ENCODE results near the gene TCL1B. TPM values are rescaled to one million over a fixed set of nuclear protein-coding genes. Genes with fewer than 3 reads are reported as not detected.

Gene TCL1B
- total RNA-seq, 1 donor from 2014 or later: not detected

DNA sequence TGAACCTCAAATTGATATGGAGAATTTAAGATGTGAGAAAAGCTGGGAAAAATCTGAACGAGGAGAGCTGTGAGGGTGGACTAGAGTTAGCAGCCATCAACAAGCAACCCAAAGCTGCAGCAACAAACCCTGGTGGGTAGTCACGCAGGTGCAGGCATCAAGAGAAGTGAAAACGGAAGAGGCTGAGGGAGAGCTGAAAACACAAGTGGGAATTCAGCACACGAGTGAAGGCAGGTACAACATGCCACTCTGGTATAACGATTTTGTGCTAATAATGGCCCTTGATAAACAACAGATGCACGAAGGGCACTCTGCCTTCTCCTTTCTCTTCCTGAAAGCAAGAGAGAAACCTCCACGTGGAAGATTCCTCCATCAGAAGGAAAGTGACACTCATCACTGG is 11.5 kb downstream of the TCL1B start:
- H3K4me3 Mint-ChIP-seq: no peak overlapping the region
- no peaks in the 10 kb centered on the region for H3K4me1 Mint-ChIP-seq (ENCODE audit: low read depth)
- intact Hi-C loops (cut with micrococcal nuclease): no loop called here
- peaks cover 9% of the 10 kb centered on the region for H3K27me3 Mint-ChIP-seq (ENCODE audit: insufficient read depth)
- no peak overlapping the region for H3K27ac Mint-ChIP-seq
- no peaks in the 10 kb centered on the region for H3K36me3 Mint-ChIP-seq (ENCODE audit: low read depth)
- no peaks in the 10 kb centered on the region for H3K9me3 Mint-ChIP-seq
- no peak for DNase-seq (ENCODE audit: low spot score)

DNA sequence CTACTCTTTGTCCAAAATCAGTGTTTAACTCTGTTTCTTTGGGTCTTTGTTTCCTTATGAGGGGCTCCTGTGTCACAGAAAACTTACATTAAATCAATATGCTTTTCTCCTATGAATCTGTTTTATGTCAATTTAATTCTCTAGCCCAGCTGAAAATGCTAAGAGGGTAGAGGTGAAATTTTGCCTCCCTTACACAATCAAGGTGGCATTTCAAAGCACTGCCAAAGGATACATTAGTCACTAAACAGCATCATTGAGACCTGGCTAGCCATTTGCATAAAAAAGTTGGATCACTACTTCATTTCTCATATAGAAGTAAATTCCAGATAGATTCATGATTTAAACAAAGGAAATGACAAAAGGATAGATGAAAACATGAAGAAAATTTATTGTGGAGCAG is 12.1 kb downstream of the TCL1B start:
- Mint-ChIP-seq H3K27ac (no peak overlapping the region), H3K9me3 (no peaks in the 10 kb centered on the region), H3K27me3 (ENCODE audit: insufficient read depth) (peaks cover 9% of the 10 kb centered on the region), H3K4me1 (ENCODE audit: low read depth) (no peaks in the 10 kb centered on the region), H3K4me3 (no peak overlapping the region), H3K36me3 (ENCODE audit: low read depth) (no peaks in the 10 kb centered on the region)
- intact Hi-C loops (cut with micrococcal nuclease): no loop called here
- DNase-seq (ENCODE audit: low spot score): no peak

DNA sequence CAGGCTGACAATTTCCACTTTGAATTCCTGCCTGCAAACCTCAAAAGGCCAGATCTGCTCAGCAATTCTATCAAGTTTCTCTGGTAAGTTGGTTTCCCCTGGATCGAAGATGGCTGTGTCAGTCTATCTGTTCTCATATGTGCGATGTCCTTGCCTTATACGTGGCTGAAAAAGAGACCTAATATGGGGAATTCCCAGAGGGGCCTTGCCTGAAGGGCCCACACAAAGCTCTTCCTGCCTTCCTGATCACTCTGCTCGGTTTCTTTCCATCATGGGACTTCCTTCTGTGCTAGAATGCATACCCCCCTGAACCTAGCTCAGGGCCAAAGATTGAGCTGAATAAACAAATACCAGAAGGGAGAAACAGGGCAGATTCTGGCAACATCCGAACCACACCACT is 13.2 kb downstream of the TCL1B start:
- no peaks in the 10 kb centered on the region for H3K9me3 Mint-ChIP-seq

GRCh38 chr14:95700221-95700976 is 14.2 kb downstream of the TCL1B start:
- no peak overlapping the region for H3K27ac Mint-ChIP-seq
- H3K36me3 Mint-ChIP-seq (ENCODE audit: low read depth): no peaks in the 10 kb centered on the region
- no peak for DNase-seq (ENCODE audit: low spot score)
- H3K27me3 Mint-ChIP-seq (ENCODE audit: insufficient read depth): peaks cover 12% of the 10 kb centered on the region
- no peaks in the 10 kb centered on the region for H3K4me1 Mint-ChIP-seq (ENCODE audit: low read depth)
- no peak overlapping the region for H3K4me3 Mint-ChIP-seq
- intact Hi-C loops (cut with micrococcal nuclease): no loop called here
- no peaks in the 10 kb centered on the region for H3K9me3 Mint-ChIP-seq

More for the DNA sequence above, 13.2 kb downstream of the TCL1B start:
- H3K36me3 Mint-ChIP-seq (ENCODE audit: low read depth): no peaks in the 10 kb centered on the region
- peaks cover 9% of the 10 kb centered on the region for H3K27me3 Mint-ChIP-seq (ENCODE audit: insufficient read depth)
- H3K4me3 Mint-ChIP-seq: no peak overlapping the region
- no peaks in the 10 kb centered on the region for H3K4me1 Mint-ChIP-seq (ENCODE audit: low read depth)
- no peak overlapping the region for H3K27ac Mint-ChIP-seq
- intact Hi-C loops (cut with micrococcal nuclease): no loop called here
- no peak for DNase-seq (ENCODE audit: low spot score)

DNA sequence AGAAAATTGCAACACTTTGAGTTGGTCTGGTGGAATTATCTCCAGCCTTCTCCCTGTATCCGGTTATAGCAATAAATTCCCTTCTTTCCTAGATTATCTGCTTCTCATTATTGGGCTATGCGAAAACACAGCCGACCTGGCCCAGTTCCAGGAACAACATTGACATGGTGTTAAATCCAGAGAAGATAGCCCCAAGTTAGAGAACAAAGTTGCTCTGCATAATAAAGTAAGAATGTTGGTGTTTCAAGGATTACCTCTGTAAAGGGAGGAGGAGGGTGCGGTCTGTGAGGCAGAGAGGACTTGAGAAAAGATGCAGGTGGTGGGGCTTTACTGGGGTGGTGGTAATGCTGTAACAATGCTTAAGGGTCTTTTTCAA is 15.6 kb downstream of the TCL1B start:
- Mint-ChIP-seq H3K4me1 (ENCODE audit: low read depth) (no peaks in the 10 kb centered on the region), H3K27ac (no peak overlapping the region), H3K9me3 (no peaks in the 10 kb centered on the region), H3K36me3 (ENCODE audit: low read depth) (no peaks in the 10 kb centered on the region), H3K27me3 (ENCODE audit: insufficient read depth) (peaks cover 14% of the 10 kb centered on the region), H3K4me3 (no peak overlapping the region)
- intact Hi-C loops (cut with micrococcal nuclease): no loop called here
- no peak for DNase-seq (ENCODE audit: low spot score)

DNA sequence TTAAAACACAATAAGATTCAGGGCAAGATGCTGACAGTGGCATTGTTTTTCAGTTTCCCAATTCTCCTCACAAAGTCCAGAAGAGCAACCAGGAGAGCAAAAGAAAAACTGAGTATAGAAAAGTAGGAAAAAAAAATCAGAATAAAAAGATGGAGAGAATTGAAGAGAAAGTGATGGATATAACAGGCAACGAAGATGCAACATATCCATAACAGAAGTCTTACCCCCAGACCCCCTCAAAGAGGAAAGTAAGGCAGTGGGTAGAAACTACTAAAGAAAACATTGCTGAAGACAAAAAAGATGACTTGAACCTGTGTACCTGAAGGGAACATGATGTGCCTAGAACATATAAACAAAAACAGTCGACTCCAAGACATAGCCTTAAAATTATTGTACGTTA is 17.1 kb downstream of the TCL1B start:
- H3K9me3 Mint-ChIP-seq: no peaks in the 10 kb centered on the region
- no peak overlapping the region for H3K4me3 Mint-ChIP-seq
- peaks cover 16% of the 10 kb centered on the region for H3K27me3 Mint-ChIP-seq (ENCODE audit: insufficient read depth)
- intact Hi-C loops (cut with micrococcal nuclease): no loop called here
- no peak overlapping the region for H3K27ac Mint-ChIP-seq
- H3K4me1 Mint-ChIP-seq (ENCODE audit: low read depth): no peaks in the 10 kb centered on the region
- no peaks in the 10 kb centered on the region for H3K36me3 Mint-ChIP-seq (ENCODE audit: low read depth)
- DNase-seq (ENCODE audit: low spot score): no peak

DNA sequence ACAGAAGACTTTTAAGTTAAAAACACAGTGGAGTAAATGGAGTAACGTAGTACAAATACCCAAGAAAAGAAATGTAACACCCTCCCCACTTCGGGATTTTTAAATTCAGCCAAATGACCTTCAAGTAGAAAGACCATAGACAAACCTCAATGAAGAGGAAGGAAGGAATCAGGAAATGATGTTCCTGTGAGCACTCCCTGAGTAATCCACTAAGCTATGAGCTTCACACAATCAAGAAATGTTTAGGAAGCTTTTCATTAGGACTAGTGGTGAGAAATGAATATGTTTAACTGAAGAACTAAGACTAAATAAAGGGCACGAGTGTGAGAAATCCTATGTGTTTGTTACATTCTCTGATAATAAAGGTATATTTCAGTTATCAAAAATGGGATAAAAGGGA is 17.6 kb downstream of the TCL1B start:
- H3K27ac Mint-ChIP-seq: no peak overlapping the region
- H3K9me3 Mint-ChIP-seq: no peaks in the 10 kb centered on the region
- peaks cover 14% of the 10 kb centered on the region for H3K27me3 Mint-ChIP-seq (ENCODE audit: insufficient read depth)
- no peaks in the 10 kb centered on the region for H3K36me3 Mint-ChIP-seq (ENCODE audit: low read depth)
- DNase-seq (ENCODE audit: low spot score): no peak
- H3K4me3 Mint-ChIP-seq: no peak overlapping the region
- H3K4me1 Mint-ChIP-seq (ENCODE audit: low read depth): no peaks in the 10 kb centered on the region
- intact Hi-C loops (cut with micrococcal nuclease): no loop called here

DNA sequence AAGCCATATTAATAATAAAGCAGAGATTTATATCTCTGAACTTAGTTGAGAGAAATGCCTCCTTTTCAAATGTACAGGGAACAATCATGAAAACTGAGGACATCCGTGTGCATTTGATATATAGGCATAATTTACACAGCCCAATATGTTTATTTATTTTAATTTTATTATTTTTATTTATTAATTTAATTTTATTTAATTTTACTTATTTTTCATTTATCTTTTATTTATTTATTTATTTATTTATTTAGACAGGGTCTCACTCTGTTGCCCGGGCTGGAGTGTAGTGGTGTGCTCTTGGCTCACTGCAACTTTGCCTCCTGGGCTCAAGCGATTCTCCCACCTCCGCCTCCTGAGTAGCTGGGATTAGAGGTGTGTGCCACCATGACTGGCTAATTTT is 19.3 kb downstream of the TCL1B start:
- DNase-seq (ENCODE audit: low spot score): no peak
- no peaks in the 10 kb centered on the region for H3K36me3 Mint-ChIP-seq (ENCODE audit: low read depth)
- H3K27ac Mint-ChIP-seq: no peak overlapping the region
- H3K27me3 Mint-ChIP-seq (ENCODE audit: insufficient read depth): peaks cover 14% of the 10 kb centered on the region
- H3K4me1 Mint-ChIP-seq (ENCODE audit: low read depth): no peaks in the 10 kb centered on the region
- H3K9me3 Mint-ChIP-seq: no peaks in the 10 kb centered on the region
- no peak overlapping the region for H3K4me3 Mint-ChIP-seq
- intact Hi-C loops (cut with micrococcal nuclease): no loop called here

DNA sequence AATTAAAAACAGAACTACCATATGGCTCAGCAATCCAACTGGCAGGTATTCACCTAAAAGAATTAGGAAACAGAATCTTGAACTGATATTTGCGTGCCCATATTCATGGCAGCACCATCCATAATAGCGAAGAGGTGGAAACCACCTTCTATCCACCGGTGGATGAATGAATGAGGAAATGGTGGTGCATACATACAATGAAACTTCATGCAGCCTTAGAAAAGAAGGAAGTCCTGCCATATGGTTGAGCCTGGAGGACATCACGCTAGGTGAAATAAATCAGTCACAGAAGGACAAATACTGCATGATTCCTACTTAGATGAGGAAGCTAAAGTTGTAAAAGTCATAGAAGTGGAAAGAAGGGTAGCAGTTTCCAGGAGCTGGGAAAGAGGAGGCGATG is 21.1 kb downstream of the TCL1B start:
- H3K9me3 Mint-ChIP-seq: no peaks in the 10 kb centered on the region
- no peak for DNase-seq (ENCODE audit: low spot score)
- no peak overlapping the region for H3K27ac Mint-ChIP-seq
- no peaks in the 10 kb centered on the region for H3K36me3 Mint-ChIP-seq (ENCODE audit: low read depth)
- no peaks in the 10 kb centered on the region for H3K4me1 Mint-ChIP-seq (ENCODE audit: low read depth)
- H3K27me3 Mint-ChIP-seq (ENCODE audit: insufficient read depth): peaks cover 12% of the 10 kb centered on the region
- no peak overlapping the region for H3K4me3 Mint-ChIP-seq
- intact Hi-C loops (cut with micrococcal nuclease): no loop called here

DNA sequence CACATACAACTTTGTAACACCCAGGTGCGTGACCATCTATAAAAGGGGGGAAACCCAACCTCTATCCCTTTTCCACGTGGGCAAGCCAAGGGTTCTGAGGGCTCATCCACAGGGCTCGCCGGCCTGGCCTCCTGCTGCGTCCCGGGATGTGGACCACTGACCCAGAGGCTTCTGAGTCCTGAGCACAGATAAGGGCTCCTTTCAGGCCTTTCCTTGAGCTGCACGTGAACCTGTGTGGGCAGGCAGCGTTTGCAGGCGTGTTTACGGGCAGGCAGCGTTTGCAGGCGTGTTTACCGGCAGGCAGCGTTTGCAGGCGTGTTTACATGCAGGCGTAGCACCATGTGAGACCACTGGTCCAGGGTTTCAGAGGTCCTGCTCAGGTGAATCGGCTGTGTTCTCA is 23.9 kb downstream of the TCL1B start:
- H3K27ac Mint-ChIP-seq: no peak overlapping the region
- H3K4me3 Mint-ChIP-seq: no peak overlapping the region
- H3K27me3 Mint-ChIP-seq (ENCODE audit: insufficient read depth): peaks cover 14% of the 10 kb centered on the region
- no peak for DNase-seq (ENCODE audit: low spot score)
- intact Hi-C loops (cut with micrococcal nuclease): no loop called here
- no peaks in the 10 kb centered on the region for H3K9me3 Mint-ChIP-seq
- H3K4me1 Mint-ChIP-seq (ENCODE audit: low read depth): no peaks in the 10 kb centered on the region
- no peaks in the 10 kb centered on the region for H3K36me3 Mint-ChIP-seq (ENCODE audit: low read depth)

- H3K9me3 Mint-ChIP-seq: no peaks in the 10 kb centered on the region
- no peak overlapping the region for H3K27ac Mint-ChIP-seq
- H3K27me3 Mint-ChIP-seq (ENCODE audit: insufficient read depth): peaks cover 12% of the 10 kb centered on the region
- no peaks in the 10 kb centered on the region for H3K4me1 Mint-ChIP-seq (ENCODE audit: low read depth)
- intact Hi-C loops (cut with micrococcal nuclease): no loop called here
- no peak overlapping the region for H3K4me3 Mint-ChIP-seq
- H3K36me3 Mint-ChIP-seq (ENCODE audit: low read depth): no peaks in the 10 kb centered on the region
- DNase-seq (ENCODE audit: low spot score): no peak
Measured at GRCh38 chr14:95711476-95712176, 25.4 kb downstream of the TCL1B start.

- intact Hi-C loops (cut with micrococcal nuclease): no loop called here
- Mint-ChIP-seq H3K9me3 (no peaks in the 10 kb centered on the region), H3K4me1 (ENCODE audit: low read depth) (no peaks in the 10 kb centered on the region)
Measured at GRCh38 chr14:95712398-95712797, 26.2 kb downstream of the TCL1B start.

GRCh38 chr14:95713596-95714371 is 27.6 kb downstream of the TCL1B start, which contains the start of gene TCL1A:
TSS of gene TCL1A (minus strand) at chr14:95714125. CDS start at chr14:95714066, 59 bp downstream.
- no peaks in the 10 kb centered on the region for H3K9me3 Mint-ChIP-seq

More at GRCh38 chr14:95712398-95712797, 26.2 kb downstream of the TCL1B start:
- no peak overlapping the region for H3K4me3 Mint-ChIP-seq
- DNase-seq (ENCODE audit: low spot score): no peak
- no peaks in the 10 kb centered on the region for H3K36me3 Mint-ChIP-seq (ENCODE audit: low read depth)
- peaks cover 10% of the 10 kb centered on the region for H3K27me3 Mint-ChIP-seq (ENCODE audit: insufficient read depth)
- no peak overlapping the region for H3K27ac Mint-ChIP-seq

More at GRCh38 chr14:95713596-95714371, 27.6 kb downstream of the TCL1B start, which contains the start of gene TCL1A:
- no peak within 1 kb of the TSS for H3K27ac Mint-ChIP-seq
- H3K4me3 Mint-ChIP-seq: no peak within 1 kb of the TSS
- no peaks in the 10 kb centered on the region for H3K4me1 Mint-ChIP-seq (ENCODE audit: low read depth)
- intact Hi-C loops (cut with micrococcal nuclease): no loop called here
- DNase-seq (ENCODE audit: low spot score): no peak
- H3K27me3 Mint-ChIP-seq (ENCODE audit: insufficient read depth): peaks cover 12% of the 10 kb centered on the region
- no peaks in the 10 kb centered on the region for H3K36me3 Mint-ChIP-seq (ENCODE audit: low read depth)
